K562 (cell line): Measurements from ENCODE around the gene DENND5B. TPM values are rescaled to one million over a fixed set of nuclear protein-coding genes. Genes with fewer than 3 reads are reported as not detected.

Experiments used
- ATAC-seq: fragments of 200-7000 bp; cut with Tn5 transposase; 3 replicates; pipeline ENCODE4 v1.9.1; 2020; ENCODE audit warnings: moderate library complexity
- BruUV-seq: library from RNA; stranded (reverse); fragments of 400-500 nt; replicated peaks from 2 replicates; lab custom pipeline; 2021; lab: Mats Ljungman, UMichigan
- CTCF ChIA-PET: fragments of 300-600 bp; formaldehyde crosslinking; extraction: SDS; loops from one replicate; lab custom pipeline; 2021; ENCODE audit warnings: low intra/inter-chr PET ratio; lab: Yijun Ruan, JAX
- POLR2A ChIA-PET: fragments of 300-600, 350-650 bp; sonication (Branson Sonifier 250); formaldehyde crosslinking; extraction: SDS; loops from one replicate; lab custom pipeline; 2021; ENCODE audit warnings: antibody characterized with exemption, inconsistent platforms; lab: Yijun Ruan, JAX
- DNase-seq, 4 experiments: peaks; one replicate each; pipeline versions ENCODE4 v3.0.0 to v3.0.0-alpha.2; 2011 to 2018; ENCODE audit warnings: low spot score in 3 of 4, mixed read lengths in 3 of 4; ENCODE audit errors: extremely low read depth in 1 of 4
- FAIRE-seq: peaks from 2 replicates; lab custom pipeline; 2011; peaks lifted over from hg19 to GRCh38; lab: Jason Lieb, UNC
- H2AFZ ChIP-seq: 2 replicates; pipeline ENCODE4 v1.6.0; 2011; ENCODE audit warnings: low read depth, low read length, control low read depth, inconsistent platforms
- H3K27ac ChIP-seq: fragments of 200-600 bp; 3 replicates; pipeline ENCODE4 v1.8.0; 2011; ENCODE audit warnings: low read depth, mild to moderate bottlenecking, control low read depth, inconsistent platforms, low read length, moderate library complexity, mixed read lengths; ENCODE audit errors: extremely low read depth
- H3K27me3 ChIP-seq, 2 experiments: fragments of 300-600 bp in 1 of 2; 2 replicates in 1 of 2; 3 replicates in 1 of 2; pipeline versions ENCODE4 v1.6.0 to v1.8.0; 2011; ENCODE audit warnings: inconsistent platforms in 2 of 2, low read length in 2 of 2, mild to moderate bottlenecking in 1 of 2, mixed read lengths in 1 of 2, moderate library complexity in 1 of 2; ENCODE audit not compliant: control insufficient read depth in 2 of 2, insufficient read depth in 2 of 2
- H3K36me3 ChIP-seq: fragments of 300-600 bp; 3 replicates; pipeline ENCODE4 v1.8.0; 2011; ENCODE audit warnings: mild to moderate bottlenecking, low read length, inconsistent platforms; ENCODE audit not compliant: control insufficient read depth, insufficient read depth
- H3K4me1 ChIP-seq, 2 experiments: fragments of 200-600 bp in 1 of 2; replicated peaks in 1 of 2; 2 replicates in 1 of 2; 3 replicates in 1 of 2; pipeline versions ENCODE4 v1.5.1 to v1.8.0; 2011; ENCODE audit warnings: inconsistent platforms in 2 of 2, low read length in 2 of 2, mild to moderate bottlenecking in 1 of 2, mixed read lengths in 1 of 2, moderate library complexity in 1 of 2; ENCODE audit not compliant: control insufficient read depth in 2 of 2, insufficient read depth in 2 of 2
- H3K4me2 ChIP-seq: 2 replicates; pipeline ENCODE4 v1.6.1; 2011; ENCODE audit warnings: low read length, control low read depth, inconsistent platforms, mixed read lengths; ENCODE audit not compliant: insufficient read depth
- H3K4me3 ChIP-seq: fragments of 200-600 bp; sonication (generic), shearing (Covaris generic); 2 replicates; pipeline ENCODE4 v1.5.1; 2016; ENCODE audit warnings: control low read depth, inconsistent platforms
- H3K79me2 ChIP-seq: fragments of 200-600 bp; 3 replicates; pipeline ENCODE4 v1.8.0; 2011; ENCODE audit warnings: low read length, inconsistent platforms; ENCODE audit not compliant: control insufficient read depth, insufficient read depth
- H3K9ac ChIP-seq, 2 experiments: 2 replicates each; pipeline versions ENCODE4 v1.6.0 to v1.6.1; 2011; ENCODE audit warnings: low read depth in 2 of 2, low read length in 2 of 2, control low read depth in 1 of 2, inconsistent platforms in 1 of 2, mild to moderate bottlenecking in 1 of 2, mixed read lengths in 1 of 2; ENCODE audit not compliant: insufficient read depth in 1 of 2
- H3K9me1 ChIP-seq: one replicate; pipeline ENCODE4 v1.6.0; 2011; ENCODE audit warnings: inconsistent platforms, mild to moderate bottlenecking, low read length, moderate library complexity; ENCODE audit not compliant: control insufficient read depth, insufficient read depth
- H3K9me3 ChIP-seq: replicated peaks from 2 replicates; pipeline ENCODE4 v1.5.1; 2011; ENCODE audit warnings: low read depth, low read length, inconsistent platforms; ENCODE audit not compliant: control insufficient read depth, insufficient read depth
- H4K20me1 ChIP-seq: replicated peaks from 2 replicates; pipeline ENCODE4 v1.6.1; 2011; ENCODE audit warnings: low read length, inconsistent platforms, mixed read lengths; ENCODE audit not compliant: control insufficient read depth, insufficient read depth
- FOSL1 ChIP-seq: fragments of 200-800 bp; sonication (Bioruptor generic); conservative IDR thresholded peaks from 2 replicates; pipeline ENCODE4 v1.6.1; 2016; ENCODE audit warnings: missing genetic modification characterization, missing compliant biosample characterization
- L3MBTL2 ChIP-seq: fragments of 450-650 bp; IDR thresholded peaks from 2 replicates; pipeline ENCODE4 v1.6.1; 2016; ENCODE audit warnings: mild to moderate bottlenecking, moderate library complexity
- WGBS: fragments of 100-300 bp; shearing (Covaris generic); methylation state at CpG from one replicate; pipeline ENCODE4 v1.1.6; 2016; ENCODE audit warnings: low coverage, mixed read lengths; ENCODE audit not compliant: insufficient coverage; ENCODE audit errors: missing lambda C conversion rate; 5-methylcytosine and 5-hydroxymethylcytosine counted together
- in situ Hi-C: fragments of 300-500 bp; cut with MboI; formaldehyde crosslinking; loops from 4 replicates; pipeline ENCODE4 v1.15.0; 2018; ENCODE audit warnings: inconsistent platforms, mixed read lengths
- intact Hi-C: fragments of 100-400 bp; cut with micrococcal nuclease; formaldehyde crosslinking; loops from 2 replicates; pipeline ENCODE4 v1.14.2; 2022
- polyA plus RNA-seq, 8 experiments: library from polyadenylated mRNA; depleted of rRNA in 4 of 8; stranded (reverse) in 5 of 8; unstranded in 3 of 8; fragments of >200 nt; fragmentation: Nextera tagmentation in 2 of 8; fragmentation: Illumina TruSeq in 1 of 8; extraction: Ambion mirVana in 2 of 8; extraction: Trizol in 1 of 8; gene quantifications; 2 replicates each; pipeline versions ENCODE4 v1.2.1 to v1.2.3, GENCODE V29; 2011 to 2014; ENCODE audit warnings: inconsistent platforms in 1 of 8, missing spikeins in 1 of 8
- total RNA-seq, 7 experiments: library from RNA; depleted of rRNA in 6 of 7; stranded (reverse); fragments of >200 nt in 6 of 7; fragmentation: Illumina TruSeq in 2 of 7; extraction: Trizol in 2 of 7; gene quantifications; 2 replicates each; pipeline versions ENCODE4 v1.2.1 to v1.2.3, GENCODE V29; 2011 to 2021; ENCODE audit warnings: low replicate concordance in 1 of 7
- TF ChIP-seq, protein P1 (sequence below), 2 experiments: fragments of 450-650 bp in 1 of 2; sonication (generic) in 1 of 2; formaldehyde crosslinking in 1 of 2; IDR thresholded peaks in 1 of 2; conservative IDR thresholded peaks in 1 of 2; 2 replicates each; pipeline versions ENCODE4 v1.6.1 to v1.8.1; 2016 to 2023; ENCODE audit warnings: mild to moderate bottlenecking in 2 of 2, moderate library complexity in 2 of 2, inconsistent platforms in 1 of 2, missing genetic modification reagents in 1 of 2

The DENND5B gene
- total and polyA plus RNA-seq, 9 of the 15 experiments (the other 6 are each of a cell fraction or from before 2014, with no cell fraction given), result 0.99 to 6.0 (median 3.6) TPM

DNA sequence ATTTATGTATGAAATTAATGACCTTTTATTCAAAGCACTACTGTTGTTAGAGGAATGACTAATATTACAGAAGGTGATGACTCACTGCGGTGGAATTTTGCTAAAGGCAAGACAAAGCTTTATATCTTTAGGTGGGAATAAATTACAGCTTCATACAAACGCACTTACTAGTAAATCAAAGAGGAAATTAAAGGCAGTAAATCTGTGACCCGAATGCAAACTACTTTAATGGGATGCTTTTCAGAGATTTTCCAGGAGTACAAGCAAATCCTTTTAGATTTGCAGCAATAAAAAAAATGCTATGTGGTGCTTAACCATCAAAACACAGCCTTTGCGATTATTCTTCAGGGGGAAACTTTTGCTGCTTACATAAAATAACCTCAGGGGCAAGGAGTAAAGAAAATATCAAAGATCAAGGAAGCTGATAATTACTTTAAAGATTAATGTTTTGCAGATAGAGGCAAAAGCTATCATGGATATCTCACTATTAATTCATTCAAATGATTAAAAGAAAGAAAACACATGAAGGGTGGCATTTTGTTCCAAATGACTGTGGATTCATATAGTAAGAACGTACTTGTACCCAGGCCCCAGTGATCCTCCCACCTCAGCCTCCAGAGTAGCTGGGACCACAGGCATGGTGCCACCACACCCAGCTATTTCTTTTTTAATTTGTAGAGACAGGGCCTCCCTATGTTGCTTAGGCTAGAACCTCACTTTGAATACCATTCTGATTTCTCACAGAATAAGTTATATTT, 98.9 kb downstream of the DENND5B start:
- Histone ChIP-seq H3K9me1 (no peaks in the 10 kb centered on the region), H3K27ac (no peak overlapping the region), H3K79me2 (no peaks in the 10 kb centered on the region), H3K9ac (no peak overlapping the region), H3K4me1 (no peaks in the 10 kb centered on the region), H2AFZ (no peak overlapping the region), H3K27me3 (no peaks in the 10 kb centered on the region), H3K4me2 (no peak overlapping the region), H3K9me3 (no peaks in the 10 kb centered on the region), H4K20me1 (no peaks in the 10 kb centered on the region), H3K36me3 (no peaks in the 10 kb centered on the region), H3K4me3 (no peak overlapping the region)
- 8% methylated on average over 5 of the region's 5 CpGs for WGBS
- intact Hi-C loops, result no loop called here
- DNase-seq, result no peak
- no peak for ATAC-seq
- no peak for FAIRE-seq
- ChIA-PET POLR2A (interaction anchor here (2.3 kb wide), 1 partner anchor 15 kb away, joined by 6 read pairs; no protein-coding TSS in a partner anchor), CTCF (no interaction called here)
- TF ChIP-seq FOSL1 (tag), result peak; percentile 39; the same call in 1 of the 2 replicates
- TF ChIP-seq L3MBTL2, result no peak
- TF ChIP-seq, protein P1, sequence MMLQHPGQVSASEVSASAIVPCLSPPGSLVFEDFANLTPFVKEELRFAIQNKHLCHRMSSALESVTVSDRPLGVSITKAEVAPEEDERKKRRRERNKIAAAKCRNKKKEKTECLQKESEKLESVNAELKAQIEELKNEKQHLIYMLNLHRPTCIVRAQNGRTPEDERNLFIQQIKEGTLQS (IDR thresholded peaks at IDR 0.05), result peak; percentile 55
- TF ChIP-seq, protein P1 (CRISPR knock-in tag; conservative IDR thresholded peaks at IDR 0.05), result no peak
- BruUV-seq, result no TSS peak
- in situ Hi-C loops, result no loop called here
